D721Med (cell line): Measurements from ENCODE around the gene PHETA1.

Source experiments
- DNase-seq: peaks from one replicate; pipeline ENCODE4 v3.0.0; 2011; ENCODE audit warnings: low spot score; ENCODE audit not compliant: insufficient read length
- FAIRE-seq: peaks from 2 replicates; lab custom pipeline; 2011; peaks lifted over from hg19 to GRCh38; lab: Jason Lieb, UNC
- TF ChIP-seq, protein P1 (sequence below): IDR thresholded peaks from 2 replicates; pipeline ENCODE4 v1.5.1; 2012; ENCODE audit warnings: mild to moderate bottlenecking, control low read depth; ENCODE audit not compliant: insufficient read depth; ENCODE audit errors: missing control alignments

Gene PHETA1

GRCh38 chr12:111359914-111360276 is 9.0 kb downstream of the PHETA1 start:
- no peak for FAIRE-seq
- no peak for DNase-seq
- TF ChIP-seq, protein P1, sequence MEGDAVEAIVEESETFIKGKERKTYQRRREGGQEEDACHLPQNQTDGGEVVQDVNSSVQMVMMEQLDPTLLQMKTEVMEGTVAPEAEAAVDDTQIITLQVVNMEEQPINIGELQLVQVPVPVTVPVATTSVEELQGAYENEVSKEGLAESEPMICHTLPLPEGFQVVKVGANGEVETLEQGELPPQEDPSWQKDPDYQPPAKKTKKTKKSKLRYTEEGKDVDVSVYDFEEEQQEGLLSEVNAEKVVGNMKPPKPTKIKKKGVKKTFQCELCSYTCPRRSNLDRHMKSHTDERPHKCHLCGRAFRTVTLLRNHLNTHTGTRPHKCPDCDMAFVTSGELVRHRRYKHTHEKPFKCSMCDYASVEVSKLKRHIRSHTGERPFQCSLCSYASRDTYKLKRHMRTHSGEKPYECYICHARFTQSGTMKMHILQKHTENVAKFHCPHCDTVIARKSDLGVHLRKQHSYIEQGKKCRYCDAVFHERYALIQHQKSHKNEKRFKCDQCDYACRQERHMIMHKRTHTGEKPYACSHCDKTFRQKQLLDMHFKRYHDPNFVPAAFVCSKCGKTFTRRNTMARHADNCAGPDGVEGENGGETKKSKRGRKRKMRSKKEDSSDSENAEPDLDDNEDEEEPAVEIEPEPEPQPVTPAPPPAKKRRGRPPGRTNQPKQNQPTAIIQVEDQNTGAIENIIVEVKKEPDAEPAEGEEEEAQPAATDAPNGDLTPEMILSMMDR, result no peak

DNA sequence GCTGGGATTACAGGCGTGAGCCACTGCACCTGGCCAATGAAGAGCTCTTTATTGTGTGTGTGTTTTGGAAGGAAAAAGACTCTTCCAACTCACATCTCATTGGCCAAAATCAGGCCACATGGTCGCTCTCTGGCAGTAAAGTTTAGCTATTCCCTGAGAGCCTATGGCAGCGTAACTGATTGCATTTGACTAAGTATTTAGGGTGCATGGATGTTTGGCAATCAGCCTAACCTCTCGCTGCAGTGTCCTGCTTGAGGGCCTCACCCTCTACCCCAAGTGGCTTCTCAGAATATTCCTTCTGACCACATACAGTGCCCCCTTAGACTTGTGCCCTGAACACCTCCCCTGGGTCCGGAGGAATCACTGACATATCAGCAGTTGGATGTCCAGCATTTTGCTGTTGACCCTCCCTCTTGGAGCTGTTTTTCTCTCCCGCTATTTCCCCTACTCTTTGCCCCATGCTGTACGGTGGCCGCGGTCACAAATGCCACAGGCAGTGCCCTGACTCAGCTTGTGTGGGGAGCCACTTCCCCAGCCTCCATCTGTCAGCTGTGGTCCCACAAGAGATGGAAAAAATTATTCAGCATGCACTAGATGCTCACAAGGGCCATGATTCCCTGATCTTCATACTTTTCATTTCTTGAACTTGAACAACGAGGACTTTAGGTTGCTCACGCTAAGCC is 9.5 kb downstream of the PHETA1 start:
- FAIRE-seq, result no peak
- TF ChIP-seq, protein P1, result no peak
- no peak for DNase-seq

- DNase-seq (no peak), FAIRE-seq (no peak)
- TF ChIP-seq, protein P1, result no peak
These were observed 13.5 kb downstream of the PHETA1 start for GRCh38 chr12:111355201-111355925.

DNA sequence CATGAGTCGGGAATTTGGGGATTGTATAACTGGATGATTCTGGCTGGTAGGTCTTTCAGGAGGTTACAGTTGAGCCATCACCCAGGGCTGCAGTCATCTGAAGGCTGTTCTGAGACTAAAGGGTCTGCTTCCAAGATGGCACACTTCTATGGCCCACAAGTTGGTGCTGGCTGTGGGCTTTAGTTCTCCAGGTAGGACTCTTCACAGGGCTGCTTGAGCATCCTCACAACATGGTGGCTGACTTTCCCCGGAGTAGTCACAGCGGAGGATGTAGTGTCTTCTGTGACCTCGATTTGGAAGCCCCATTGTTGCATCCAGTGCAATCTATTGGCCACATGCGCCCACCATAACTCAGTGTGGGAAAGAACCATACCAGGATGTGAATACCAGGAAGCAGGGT is 14.4 kb downstream of the PHETA1 start:
- TF ChIP-seq, protein P1, result no peak
- DNase-seq (no peak), FAIRE-seq (no peak)

DNA sequence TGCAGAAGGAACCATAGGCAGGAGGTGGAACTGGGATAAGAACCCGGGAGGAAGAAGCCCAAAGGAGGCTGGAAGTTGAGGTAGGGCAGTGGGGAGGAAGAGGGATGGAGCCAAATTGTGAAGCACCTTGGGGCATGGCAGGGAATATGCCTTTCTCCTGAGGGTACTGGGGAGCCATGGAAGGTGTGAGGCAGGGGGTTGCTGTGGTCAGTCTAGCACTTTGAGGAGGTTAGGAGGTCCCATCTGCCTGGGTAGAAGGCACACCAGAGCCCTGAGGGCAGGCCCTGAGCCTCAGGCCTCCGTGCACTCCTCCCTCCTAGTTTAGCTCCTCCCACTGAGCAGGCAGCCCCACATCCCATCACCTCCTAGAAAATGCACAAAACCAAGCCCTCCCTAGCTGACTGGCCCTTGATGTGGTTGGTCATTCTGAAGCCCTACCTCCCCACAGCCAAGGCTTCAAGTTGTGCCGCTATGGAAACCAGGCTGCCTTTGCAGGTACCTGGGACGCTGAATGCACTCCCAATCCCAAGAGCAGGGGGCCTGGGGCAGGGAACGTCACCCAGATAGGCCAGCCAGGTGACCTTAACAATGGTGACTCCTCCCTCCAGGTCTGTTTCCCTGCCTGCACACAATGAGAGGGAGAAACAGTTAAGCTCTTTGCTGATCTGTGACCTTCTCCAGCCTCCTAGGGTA is 15.1 kb downstream of the PHETA1 start:
- FAIRE-seq, result no peak
- TF ChIP-seq, protein P1, result no peak
- no peak for DNase-seq

- TF ChIP-seq, protein P1, result no peak
- DNase-seq (no peak), FAIRE-seq (no peak)
These were observed 15.9 kb downstream of the PHETA1 start for GRCh38 chr12:111353026-111353425.
